Hepatocyte (in vitro differentiated cells): ENCODE data around the gene ALDH1L1. TPM values are rescaled to one million over a fixed set of nuclear protein-coding genes. Genes with fewer than 3 reads are reported as not detected.

Source experiments
- DNase-seq: peaks from one replicate; pipeline ENCODE4 v3.0.0-alpha.2; 2016; ENCODE audit warnings: low spot score
- H2AFZ ChIP-seq: fragments of 200-600 bp; sonication (generic); 2 replicates; pipeline ENCODE4 v1.6.0; 2016; ENCODE audit warnings: antibody characterized with exemption, mild to moderate bottlenecking
- H3K27ac ChIP-seq: fragments of 200-600 bp; sonication (generic); 2 replicates; pipeline ENCODE4 v1.5.1; 2016; ENCODE audit warnings: mild to moderate bottlenecking
- H3K27me3 ChIP-seq: fragments of 200-600 bp; sonication (generic); 2 replicates; pipeline ENCODE4 v1.6.1; 2016
- H3K36me3 ChIP-seq: fragments of 200-600 bp; sonication (generic); replicated peaks from 2 replicates; pipeline ENCODE4 v1.5.1; 2016; ENCODE audit warnings: low read depth; ENCODE audit not compliant: insufficient read depth
- H3K4me1 ChIP-seq: fragments of 200-600 bp; sonication (generic); 2 replicates; pipeline ENCODE4 v1.5.1; 2016; ENCODE audit warnings: mild to moderate bottlenecking, moderate library complexity; ENCODE audit not compliant: insufficient read depth
- H3K4me2 ChIP-seq: fragments of 200-600 bp; sonication (generic); 2 replicates; pipeline ENCODE4 v1.6.0; 2016
- H3K4me3 ChIP-seq: fragments of 200-600 bp; sonication (generic); 2 replicates; pipeline ENCODE4 v1.5.1; 2016; ENCODE audit warnings: mild to moderate bottlenecking
- H3K79me2 ChIP-seq: fragments of 200-600 bp; sonication (generic); 2 replicates; pipeline ENCODE4 v1.6.0; 2017; ENCODE audit warnings: mild to moderate bottlenecking
- H3K9me2 ChIP-seq: fragments of 200-600 bp; sonication (generic); replicated peaks from 2 replicates; pipeline ENCODE4 v1.6.0; 2017; ENCODE audit warnings: mild to moderate bottlenecking; ENCODE audit not compliant: insufficient read depth
- H3K9me3 ChIP-seq: fragments of 200-600 bp; sonication (generic); 2 replicates; pipeline ENCODE4 v1.5.1; 2016; ENCODE audit warnings: low read depth, mild to moderate bottlenecking
- H4K20me1 ChIP-seq: fragments of 200-600 bp; sonication (generic); 2 replicates; pipeline ENCODE4 v1.6.0; 2016; ENCODE audit warnings: mild to moderate bottlenecking; ENCODE audit not compliant: insufficient read depth, poor library complexity, severe bottlenecking
- CTCF ChIP-seq: fragments of 200-600 bp; sonication (generic); IDR thresholded peaks from 2 replicates; pipeline ENCODE4 v1.5.1; 2016; ENCODE audit warnings: antibody characterized with exemption, mild to moderate bottlenecking; ENCODE audit not compliant: poor library complexity
- EZH2 ChIP-seq: fragments of 200-600 bp; sonication (generic); IDR thresholded peaks from 2 replicates; pipeline ENCODE4 v1.6.1; 2016; ENCODE audit warnings: antibody characterized with exemption, mild to moderate bottlenecking, borderline replicate concordance
- EZH2phosphoT487 ChIP-seq: fragments of 200-600 bp; sonication (generic); IDR thresholded peaks from one replicate; pipeline ENCODE4 v1.6.1; 2018; ENCODE audit warnings: antibody characterized with exemption, mild to moderate bottlenecking, low read depth, moderate library complexity; ENCODE audit not compliant: unreplicated experiment, severe bottlenecking
- WGBS: methylation state at CpG from one replicate; pipeline ENCODE4 v1.1.6; 2016; ENCODE audit warnings: low lambda C conversion rate; ENCODE audit errors: missing lambda C conversion rate; 5-methylcytosine and 5-hydroxymethylcytosine counted together
- polyA plus RNA-seq: library from polyadenylated mRNA; unstranded; fragments of >200 nt; fragmentation: Nextera tagmentation; extraction: Ambion mirVana; gene quantifications from 2 replicates; pipeline ENCODE4 v1.2.1, GENCODE V29; 2016
- total RNA-seq: library from RNA; depleted of rRNA; stranded (reverse); fragments of >200 nt; gene quantifications from 2 replicates; pipeline ENCODE4 v1.2.3, GENCODE V29; 2014

Gene ALDH1L1
- total and polyA plus RNA-seq, 2 experiments from 2014 or later, result 15.9 to 22.6 TPM

DNA sequence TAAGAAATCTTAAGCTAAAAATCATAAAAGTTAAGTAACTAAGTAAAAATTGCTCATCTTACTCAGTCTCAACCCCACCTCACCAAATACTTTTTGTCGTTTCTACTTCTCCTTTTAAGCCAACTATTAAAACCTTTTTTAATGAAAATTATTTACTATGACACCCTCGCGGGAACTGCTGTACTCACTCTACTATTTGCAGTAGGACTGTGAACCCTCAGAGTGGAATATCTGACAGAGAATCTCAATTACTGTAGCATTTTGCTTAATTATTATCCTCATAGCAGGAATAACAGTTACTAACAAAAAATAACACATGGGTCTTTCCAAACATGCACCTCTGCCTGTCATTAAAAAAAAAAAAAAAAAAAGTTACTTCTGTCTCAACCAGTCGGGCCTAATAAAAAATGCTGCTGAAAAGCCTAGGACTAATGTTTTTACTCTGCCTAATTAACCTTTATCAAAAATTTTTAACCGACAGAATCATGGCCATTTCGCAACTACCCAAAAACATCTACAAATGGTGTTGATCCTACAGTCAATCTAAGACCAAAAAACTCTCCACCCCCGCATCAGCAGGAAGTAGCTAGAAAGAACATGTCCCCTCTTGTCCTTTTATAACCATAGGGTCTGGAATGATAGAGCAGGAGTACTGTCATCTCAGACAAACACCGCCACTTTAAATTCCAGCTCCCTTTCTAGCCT, 10.2 kb downstream of the ALDH1L1 start:
- H2AFZ ChIP-seq, result no peak overlapping the region
- no peaks in the 10 kb centered on the region for H3K4me1 ChIP-seq
- H3K27ac ChIP-seq, result no peak overlapping the region
- WGBS, result 82% methylated on average over 8 of the region's 8 CpGs
- H3K4me2 ChIP-seq, result no peak overlapping the region
- H4K20me1 ChIP-seq, result no peaks in the 10 kb centered on the region
- H3K36me3 ChIP-seq, result no peaks in the 10 kb centered on the region
- H3K4me3 ChIP-seq, result no peak overlapping the region
- H3K79me2 ChIP-seq, result no peaks in the 10 kb centered on the region
- H3K27me3 ChIP-seq, result no peaks in the 10 kb centered on the region
- TF ChIP-seq EZH2phosphoT487 (no peak), EZH2 (no peak)
- no peaks in the 10 kb centered on the region for H3K9me2 ChIP-seq
- H3K9me3 ChIP-seq, result no peaks in the 10 kb centered on the region
- no peak for DNase-seq

DNA sequence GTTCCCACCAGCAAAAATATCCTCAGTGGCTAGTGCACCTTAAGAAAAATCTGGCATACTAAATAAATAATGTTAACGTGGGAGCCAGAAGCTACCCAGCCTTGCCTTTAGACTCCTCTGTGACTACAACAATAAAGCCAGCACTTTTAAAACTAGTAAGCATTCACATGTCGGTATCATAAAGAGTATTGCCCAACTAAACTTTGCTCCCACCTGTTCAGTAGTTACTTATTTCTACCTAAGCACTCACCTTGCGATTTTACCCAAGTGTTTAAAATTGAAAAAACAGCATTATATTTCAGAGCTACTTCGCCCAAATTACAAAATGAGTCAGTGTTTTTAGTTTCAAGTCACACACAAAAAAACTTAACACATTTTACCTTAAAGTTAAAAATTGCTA, 12.8 kb downstream of the ALDH1L1 start:
- H3K4me3 ChIP-seq, result no peak overlapping the region
- no peaks in the 10 kb centered on the region for H3K27me3 ChIP-seq
- H3K4me2 ChIP-seq, result peak overlapping the region; percentile 51
- no peaks in the 10 kb centered on the region for H3K36me3 ChIP-seq
- no peaks in the 10 kb centered on the region for H4K20me1 ChIP-seq
- peak overlapping the region; percentile 5 for H3K27ac ChIP-seq
- WGBS, result 67% methylated on average over 4 of the region's 4 CpGs
- H2AFZ ChIP-seq, result no peak overlapping the region
- peak; percentile 34 for DNase-seq
- no peaks in the 10 kb centered on the region for H3K9me3 ChIP-seq
- no peaks in the 10 kb centered on the region for H3K79me2 ChIP-seq
- no peaks in the 10 kb centered on the region for H3K4me1 ChIP-seq
- H3K9me2 ChIP-seq, result no peaks in the 10 kb centered on the region
- TF ChIP-seq EZH2phosphoT487 (no peak), EZH2 (no peak), CTCF (no peak)

- Histone ChIP-seq H3K36me3 (no peaks in the 10 kb centered on the region), H2AFZ (no peak overlapping the region), H4K20me1 (no peaks in the 10 kb centered on the region), H3K4me1 (no peaks in the 10 kb centered on the region), H3K27ac (no peak overlapping the region), H3K27me3 (no peaks in the 10 kb centered on the region), H3K79me2 (no peaks in the 10 kb centered on the region), H3K4me3 (no peak overlapping the region), H3K4me2 (no peak overlapping the region), H3K9me2 (no peaks in the 10 kb centered on the region), H3K9me3 (no peaks in the 10 kb centered on the region)
- TF ChIP-seq EZH2phosphoT487 (no peak), CTCF (no peak), EZH2 (no peak)
- no peak for DNase-seq
- WGBS, result 63% methylated on average over 6 of the region's 6 CpGs
Observed at GRCh38 chr3:126166009-126166408, 14.4 kb downstream of the ALDH1L1 start.

DNA sequence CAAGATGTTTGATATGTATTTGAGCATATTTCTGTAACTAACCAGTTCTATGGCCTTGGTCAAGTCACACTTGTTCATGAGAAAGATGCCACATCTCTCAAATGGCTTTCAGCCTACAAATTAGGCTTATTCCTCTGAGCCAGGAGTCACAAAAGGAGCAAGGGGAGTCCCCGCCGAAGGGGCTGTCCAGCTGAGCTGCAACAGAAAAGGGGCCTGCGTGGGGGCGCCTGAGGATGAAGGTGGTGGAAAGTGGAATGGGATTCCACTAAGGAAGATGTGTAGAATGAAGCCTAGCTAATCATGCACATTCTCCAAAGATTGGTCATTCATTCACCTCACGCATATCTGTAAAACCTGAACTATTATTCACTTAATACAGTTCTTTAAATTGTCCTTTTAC, 19.1 kb downstream of the ALDH1L1 start:
- Histone ChIP-seq H3K9me3 (no peaks in the 10 kb centered on the region), H3K4me3 (no peak overlapping the region), H3K4me2 (no peak overlapping the region), H3K36me3 (no peaks in the 10 kb centered on the region), H4K20me1 (no peaks in the 10 kb centered on the region), H3K79me2 (no peaks in the 10 kb centered on the region), H3K9me2 (no peaks in the 10 kb centered on the region), H3K27me3 (no peaks in the 10 kb centered on the region), H3K4me1 (no peaks in the 10 kb centered on the region), H2AFZ (no peak overlapping the region), H3K27ac (no peak overlapping the region)
- no peak for TF ChIP-seq CTCF
- TF ChIP-seq EZH2, result no peak
- TF ChIP-seq EZH2phosphoT487, result no peak
- 91% methylated on average over 5 of the region's 5 CpGs for WGBS
- DNase-seq, result no peak
